OCI-LY7 (cell line): ENCODE measurements around the gene CCR3.

ENCODE experiments used
- EZH2phosphoT487 ChIP-seq: fragments of 200-600 bp; sonication (generic); IDR thresholded peaks from 2 replicates; pipeline ENCODE4 v1.6.1; 2018; ENCODE audit warnings: low read depth, borderline replicate concordance, mild to moderate bottlenecking, mixed run types, antibody characterized with exemption, low read length, moderate library complexity, mixed read lengths
- TF ChIP-seq, protein P1 (sequence below): fragments of 200-600 bp; sonication (generic); conservative IDR thresholded peaks from 2 replicates; pipeline ENCODE4 v1.5.1; 2014; ENCODE audit warnings: mild to moderate bottlenecking, antibody characterized with exemption, low read length, moderate library complexity, mixed read lengths

DNA sequence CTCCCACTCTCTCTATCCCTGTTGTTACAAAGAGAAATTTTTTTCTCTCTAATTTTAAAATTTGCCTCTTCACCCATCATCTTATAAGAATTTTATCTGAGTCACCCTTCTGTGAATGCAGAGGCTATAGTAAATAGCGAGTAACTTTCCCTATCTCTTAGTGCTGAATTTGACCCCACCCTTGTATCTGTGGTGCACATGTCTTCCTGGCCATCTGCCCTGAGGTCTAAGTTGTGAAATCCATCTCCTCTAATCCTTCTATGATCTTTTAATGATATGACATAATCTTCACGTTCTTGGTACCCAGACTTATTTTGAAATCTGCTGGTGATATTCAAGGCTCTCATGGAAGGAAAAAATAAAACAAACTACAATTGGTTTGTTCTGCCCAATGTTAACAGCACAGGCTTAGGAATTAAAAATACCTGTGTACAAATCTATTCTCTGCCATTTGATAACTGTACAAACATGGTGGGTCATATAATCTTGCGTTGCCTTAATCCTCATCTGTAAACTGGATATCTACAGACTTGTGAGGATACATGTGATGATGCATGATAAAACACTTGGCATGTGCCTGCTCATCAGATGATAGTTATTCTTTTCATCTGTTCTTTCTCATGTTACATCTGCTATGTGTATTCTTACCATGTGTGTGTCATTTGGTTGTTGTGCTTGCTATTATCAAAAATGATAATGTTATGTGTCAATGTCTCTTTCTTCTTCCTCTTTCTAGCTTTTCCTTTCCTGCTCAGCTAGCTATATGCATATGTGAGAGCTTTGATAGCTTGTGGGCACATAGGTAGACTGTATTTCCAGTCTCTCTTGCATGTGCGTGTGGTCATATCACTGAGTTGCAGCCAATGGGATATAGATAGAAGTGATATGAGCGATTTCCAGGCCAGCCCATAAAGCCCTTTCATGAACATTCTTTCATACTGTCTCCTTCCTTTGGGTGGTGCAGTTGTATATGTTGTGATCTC is 13.7 kb upstream of the CCR3 start:
- TF ChIP-seq, protein P1, sequence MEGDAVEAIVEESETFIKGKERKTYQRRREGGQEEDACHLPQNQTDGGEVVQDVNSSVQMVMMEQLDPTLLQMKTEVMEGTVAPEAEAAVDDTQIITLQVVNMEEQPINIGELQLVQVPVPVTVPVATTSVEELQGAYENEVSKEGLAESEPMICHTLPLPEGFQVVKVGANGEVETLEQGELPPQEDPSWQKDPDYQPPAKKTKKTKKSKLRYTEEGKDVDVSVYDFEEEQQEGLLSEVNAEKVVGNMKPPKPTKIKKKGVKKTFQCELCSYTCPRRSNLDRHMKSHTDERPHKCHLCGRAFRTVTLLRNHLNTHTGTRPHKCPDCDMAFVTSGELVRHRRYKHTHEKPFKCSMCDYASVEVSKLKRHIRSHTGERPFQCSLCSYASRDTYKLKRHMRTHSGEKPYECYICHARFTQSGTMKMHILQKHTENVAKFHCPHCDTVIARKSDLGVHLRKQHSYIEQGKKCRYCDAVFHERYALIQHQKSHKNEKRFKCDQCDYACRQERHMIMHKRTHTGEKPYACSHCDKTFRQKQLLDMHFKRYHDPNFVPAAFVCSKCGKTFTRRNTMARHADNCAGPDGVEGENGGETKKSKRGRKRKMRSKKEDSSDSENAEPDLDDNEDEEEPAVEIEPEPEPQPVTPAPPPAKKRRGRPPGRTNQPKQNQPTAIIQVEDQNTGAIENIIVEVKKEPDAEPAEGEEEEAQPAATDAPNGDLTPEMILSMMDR = no peak
- TF ChIP-seq EZH2phosphoT487 = no peak
